HepG2 (cell line): ENCODE measurements around the gene UBP1. TPM values are rescaled to one million over a fixed set of nuclear protein-coding genes. Genes with fewer than 3 reads are reported as not detected.

Source experiments
- FOXP1 ChIP-seq, 2 experiments: fragments of 450-650 bp in 1 of 2; IDR thresholded peaks; 2 replicates each; pipeline ENCODE4 v1.6.1; 2017 to 2018; ENCODE audit warnings: antibody characterized with exemption in 1 of 2
- HNRNPL ChIP-seq: fragments of 200-400 bp; formaldehyde crosslinking; IDR thresholded peaks from 2 replicates; pipeline ENCODE4 v1.6.1; 2017; ENCODE audit warnings: mild to moderate bottlenecking, low read depth, low read length
- IKZF4 ChIP-seq: sonication (generic); formaldehyde crosslinking; IDR thresholded peaks from 2 replicates; pipeline ENCODE4 v1.5.1; 2020; ENCODE audit warnings: borderline replicate concordance, mild to moderate bottlenecking, low read depth, missing genetic modification reagents; ENCODE audit errors: not compliant biosample characterization
- MTERF4 ChIP-seq: sonication (generic); formaldehyde crosslinking; IDR thresholded peaks from 2 replicates; pipeline ENCODE4 v1.8.0; 2023; ENCODE audit warnings: mild to moderate bottlenecking, missing genetic modification reagents
- NFIC ChIP-seq: IDR thresholded peaks from 2 replicates; pipeline ENCODE4 v1.6.1; 2012; ENCODE audit warnings: mild to moderate bottlenecking, low read length, inconsistent platforms
- NFKBIZ ChIP-seq: IDR thresholded peaks from 2 replicates; pipeline ENCODE4 v1.6.1; 2018; ENCODE audit warnings: missing genetic modification reagents, missing compliant biosample characterization
- POGK ChIP-seq: sonication (generic); formaldehyde crosslinking; conservative IDR thresholded peaks from 2 replicates; pipeline ENCODE4 v1.8.0; 2022; ENCODE audit warnings: mild to moderate bottlenecking, moderate library complexity, missing genetic modification reagents
- POLR2G ChIP-seq: fragments of 200-400 bp; formaldehyde crosslinking; IDR thresholded peaks from 2 replicates; pipeline ENCODE4 v1.6.1; 2018; ENCODE audit warnings: mild to moderate bottlenecking, low read depth, low read length, moderate library complexity
- RBAK ChIP-seq: sonication (generic); formaldehyde crosslinking; IDR thresholded peaks from 2 replicates; pipeline ENCODE4 v1.5.1; 2020; ENCODE audit warnings: mild to moderate bottlenecking, missing genetic modification reagents
- YY1 ChIP-seq: IDR thresholded peaks from 2 replicates; pipeline ENCODE4 v1.6.1; 2011; ENCODE audit warnings: low read length, low read depth, moderate library complexity, mild to moderate bottlenecking; ENCODE audit not compliant: insufficient read depth, insufficient replicate concordance
- ZBTB8A ChIP-seq: sonication (generic); formaldehyde crosslinking; IDR thresholded peaks from 2 replicates; pipeline ENCODE4 v1.4.0; 2020; ENCODE audit warnings: mild to moderate bottlenecking, low read depth, missing genetic modification reagents, borderline replicate concordance
- ZNF598 ChIP-seq: sonication (generic); formaldehyde crosslinking; IDR thresholded peaks from 2 replicates; pipeline ENCODE4 v1.5.1; 2020; ENCODE audit warnings: mild to moderate bottlenecking, missing genetic modification reagents, borderline replicate concordance
- ZNF678 ChIP-seq: sonication (generic); formaldehyde crosslinking; IDR thresholded peaks from 2 replicates; pipeline ENCODE4 v1.4.0; 2020; ENCODE audit warnings: mild to moderate bottlenecking, missing genetic modification reagents
- polyA plus RNA-seq, 8 experiments: library from polyadenylated mRNA; depleted of rRNA in 3 of 8; stranded (reverse) in 7 of 8; unstranded in 1 of 8; fragments of >200 nt; fragmentation: Illumina TruSeq in 4 of 8; extraction: Trizol in 4 of 8; gene quantifications; 2 replicates each; pipeline versions ENCODE4 v1.2.1 to v1.2.3, GENCODE V29; 2011 to 2016; ENCODE audit warnings: low read depth in 4 of 8, missing spikeins in 1 of 8, mixed read lengths in 1 of 8; ENCODE audit not compliant: insufficient read depth in 1 of 8
- total RNA-seq, 5 experiments: library from RNA; depleted of rRNA; stranded (reverse); fragments of >200 nt; fragmentation: Illumina TruSeq; extraction: Trizol; gene quantifications; 2 replicates each; pipeline ENCODE4 v1.2.3, GENCODE V29; 2016; ENCODE audit warnings: low read depth in 1 of 5
- TF ChIP-seq, protein P1 (sequence below): sonication (generic); formaldehyde crosslinking; IDR thresholded peaks from 2 replicates; pipeline ENCODE4 v1.4.0; 2020; ENCODE audit warnings: mild to moderate bottlenecking, missing genetic modification reagents
- TF ChIP-seq, protein P2 (sequence below): sonication (generic); formaldehyde crosslinking; IDR thresholded peaks from 2 replicates; pipeline ENCODE4 v1.8.0; 2022; ENCODE audit warnings: missing genetic modification reagents, mild to moderate bottlenecking, inconsistent platforms, borderline replicate concordance
- TF ChIP-seq, protein P3 (sequence below): IDR thresholded peaks from 2 replicates; pipeline ENCODE4 v1.6.1; 2016
- TF ChIP-seq, protein P4 (sequence below), 2 experiments: sonication (generic) in 1 of 2; formaldehyde crosslinking in 1 of 2; IDR thresholded peaks; 2 replicates each; pipeline versions ENCODE4 v1.4.0 to v1.6.1; 2018 to 2020; ENCODE audit warnings: missing genetic modification reagents in 2 of 2, borderline replicate concordance in 1 of 2, low read depth in 1 of 2, mild to moderate bottlenecking in 1 of 2, missing biosample characterization in 1 of 2

Gene UBP1
- total and polyA plus RNA-seq, 2 of the 13 experiments (the other 11 are each of a cell fraction or from before 2014, with no cell fraction given) = 48.3 to 79.9 TPM

DNA sequence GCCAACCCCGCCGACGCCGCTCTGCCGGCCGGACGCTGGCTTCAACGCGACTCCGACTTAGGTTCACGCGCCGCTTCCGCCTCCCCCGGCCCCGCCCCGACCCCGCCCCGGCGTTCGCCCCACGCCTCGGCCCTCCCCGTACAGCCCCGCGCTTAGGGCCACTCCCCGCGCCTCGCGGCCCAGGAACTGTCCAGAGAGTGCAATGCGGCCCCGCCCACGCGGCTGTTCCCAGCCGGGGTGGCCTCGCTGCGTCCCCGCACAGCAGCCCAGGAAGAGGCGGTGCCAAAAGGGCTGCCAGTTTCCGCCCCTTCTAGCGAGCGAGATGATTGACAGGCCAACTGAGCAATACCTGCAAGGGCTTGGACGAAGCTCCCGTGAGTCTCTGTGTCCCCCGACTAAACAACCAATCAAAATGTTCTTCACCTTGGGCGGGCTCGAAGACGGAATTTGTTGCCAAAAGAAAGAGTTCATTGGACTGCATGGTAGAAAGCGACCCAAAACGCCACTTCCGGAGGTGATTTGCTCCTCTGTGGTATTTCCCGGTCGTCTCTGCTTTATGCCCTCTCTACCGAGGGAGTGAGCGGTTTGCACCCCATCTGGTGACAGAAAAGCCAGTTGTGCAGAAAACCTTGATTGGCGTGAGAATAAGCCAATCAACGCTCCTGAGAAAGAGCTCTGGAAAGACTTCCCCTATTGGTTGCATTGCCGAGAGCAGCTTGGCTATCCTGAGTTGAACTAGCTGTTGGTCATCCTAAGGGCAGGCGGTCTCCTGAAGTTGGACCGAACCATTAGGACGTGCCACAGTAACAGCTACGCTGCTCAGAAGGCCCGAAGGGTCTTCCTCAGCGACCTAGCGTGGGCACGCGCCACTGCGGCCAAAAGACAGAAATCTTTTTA is at the start of gene UBP1 (continued):
- TF ChIP-seq, protein P1, sequence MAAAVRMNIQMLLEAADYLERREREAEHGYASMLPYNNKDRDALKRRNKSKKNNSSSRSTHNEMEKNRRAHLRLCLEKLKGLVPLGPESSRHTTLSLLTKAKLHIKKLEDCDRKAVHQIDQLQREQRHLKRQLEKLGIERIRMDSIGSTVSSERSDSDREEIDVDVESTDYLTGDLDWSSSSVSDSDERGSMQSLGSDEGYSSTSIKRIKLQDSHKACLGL = no peak
- TF ChIP-seq ZNF678 (CRISPR knock-in tag) (no peak), RBAK (CRISPR knock-in tag) (no peak), MTERF4 (CRISPR knock-in tag) (no peak), ZBTB8A (no peak; the same call in 1 of the 2 replicates), ZNF598 (peak; percentile 56; the same call in 1 of the 2 replicates), FOXP1 (IDR thresholded peaks at IDR 0.05) (no peak), FOXP1 (CRISPR knock-in tag; IDR thresholded peaks at IDR 0.05) (no peak), YY1 (peak; percentile 34), NFKBIZ (peak; percentile 15; the same call in 1 of the 2 replicates), IKZF4 (CRISPR knock-in tag) (no peak), NFIC (no peak), POGK (CRISPR knock-in tag) (no peak; the same call in 1 of the 2 replicates), POLR2G (peak; percentile 97), HNRNPL (no peak)
- TF ChIP-seq, protein P2, sequence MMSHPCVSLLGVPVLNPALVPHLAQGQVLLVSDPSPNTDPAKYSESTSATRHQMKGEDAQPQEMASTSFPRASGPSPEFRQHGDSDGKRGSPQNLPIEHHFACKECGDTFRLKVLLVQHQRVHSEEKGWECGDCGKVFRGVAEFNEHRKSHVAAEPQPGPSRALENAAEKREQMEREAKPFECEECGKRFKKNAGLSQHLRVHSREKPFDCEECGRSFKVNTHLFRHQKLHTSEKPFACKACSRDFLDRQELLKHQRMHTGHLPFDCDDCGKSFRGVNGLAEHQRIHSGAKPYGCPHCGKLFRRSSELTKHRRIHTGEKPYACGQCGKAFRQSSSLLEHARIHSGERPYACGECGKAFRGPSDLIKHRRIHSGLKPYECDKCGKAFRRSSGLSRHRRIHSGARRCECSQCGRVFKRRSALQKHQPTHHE (CRISPR knock-in tag) = no peak
- TF ChIP-seq, protein P3, sequence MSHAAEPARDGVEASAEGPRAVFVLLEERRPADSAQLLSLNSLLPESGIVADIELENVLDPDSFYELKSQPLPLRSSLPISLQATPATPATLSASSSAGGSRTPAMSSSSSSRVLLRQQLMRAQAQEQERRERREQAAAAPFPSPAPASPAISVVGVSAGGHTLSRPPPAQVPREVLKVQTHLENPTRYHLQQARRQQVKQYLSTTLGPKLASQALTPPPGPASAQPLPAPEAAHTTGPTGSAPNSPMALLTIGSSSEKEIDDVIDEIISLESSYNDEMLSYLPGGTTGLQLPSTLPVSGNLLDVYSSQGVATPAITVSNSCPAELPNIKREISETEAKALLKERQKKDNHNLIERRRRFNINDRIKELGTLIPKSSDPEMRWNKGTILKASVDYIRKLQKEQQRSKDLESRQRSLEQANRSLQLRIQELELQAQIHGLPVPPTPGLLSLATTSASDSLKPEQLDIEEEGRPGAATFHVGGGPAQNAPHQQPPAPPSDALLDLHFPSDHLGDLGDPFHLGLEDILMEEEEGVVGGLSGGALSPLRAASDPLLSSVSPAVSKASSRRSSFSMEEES (CRISPR knock-in tag) = no peak
- TF ChIP-seq, protein P4, sequence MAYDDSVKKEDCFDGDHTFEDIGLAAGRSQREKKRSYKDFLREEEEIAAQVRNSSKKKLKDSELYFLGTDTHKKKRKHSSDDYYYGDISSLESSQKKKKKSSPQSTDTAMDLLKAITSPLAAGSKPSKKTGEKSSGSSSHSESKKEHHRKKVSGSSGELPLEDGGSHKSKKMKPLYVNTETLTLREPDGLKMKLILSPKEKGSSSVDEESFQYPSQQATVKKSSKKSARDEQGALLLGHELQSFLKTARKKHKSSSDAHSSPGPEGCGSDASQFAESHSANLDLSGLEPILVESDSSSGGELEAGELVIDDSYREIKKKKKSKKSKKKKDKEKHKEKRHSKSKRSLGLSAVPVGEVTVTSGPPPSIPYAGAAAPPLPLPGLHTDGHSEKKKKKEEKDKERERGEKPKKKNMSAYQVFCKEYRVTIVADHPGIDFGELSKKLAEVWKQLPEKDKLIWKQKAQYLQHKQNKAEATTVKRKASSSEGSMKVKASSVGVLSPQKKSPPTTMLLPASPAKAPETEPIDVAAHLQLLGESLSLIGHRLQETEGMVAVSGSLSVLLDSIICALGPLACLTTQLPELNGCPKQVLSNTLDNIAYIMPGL (CRISPR knock-in tag; IDR thresholded peaks at IDR 0.05; ENCODE audit: borderline replicate concordance in 1 of 2, low read depth in 1 of 2) = peak in 1 of 2 experiments; percentile 54; a peak in 1 of 4 replicates
